Coronary artery (tissue), 2 donors: ENCODE data around the gene CARMIL1.

Source experiments
- DNase-seq: peaks from one replicate; pipeline ENCODE4 v3.0.0-alpha.2; 2017; ENCODE audit warnings: low spot score
- H3K27ac ChIP-seq, 2 donors: fragments of 200-600 bp; sonication (generic); one replicate each; pipeline ENCODE4 v1.5.1; 2016 to 2019
- H3K4me3 ChIP-seq: fragments of 200-600 bp; sonication (generic); 2 replicates; pipeline ENCODE4 v1.5.1; 2016; ENCODE audit warnings: mild to moderate bottlenecking, moderate library complexity
- CTCF ChIP-seq: fragments of 200-600 bp; sonication (generic); IDR thresholded peaks from one replicate; pipeline ENCODE4 v1.5.1; 2019; ENCODE audit warnings: antibody characterized with exemption

CARMIL1 gene

GRCh38 chr6:25431306-25431974, 152.3 kb downstream of the CARMIL1 start:
- DNase-seq, result no peak
- TF ChIP-seq CTCF, result no peak
- Histone ChIP-seq H3K4me3 (no peak overlapping the region), H3K27ac (no peak overlapping the region)

- H3K4me3 ChIP-seq, result no peak overlapping the region
- no peak for DNase-seq
- H3K27ac ChIP-seq, result no peak overlapping the region
- no peak for TF ChIP-seq CTCF
These were observed 152.8 kb downstream of the CARMIL1 start for GRCh38 chr6:25431975-25432307.

- H3K27ac ChIP-seq, result no peak overlapping the region
- no peak for TF ChIP-seq CTCF
- no peak overlapping the region for H3K4me3 ChIP-seq
- DNase-seq, result no peak
These were observed 155.7 kb downstream of the CARMIL1 start for GRCh38 chr6:25434921-25435320.

GRCh38 chr6:25435416-25435985, 156.3 kb downstream of the CARMIL1 start:
- Histone ChIP-seq H3K27ac (no peak overlapping the region), H3K4me3 (no peak overlapping the region)
- no peak for TF ChIP-seq CTCF
- no peak for DNase-seq

- no peak overlapping the region for H3K4me3 ChIP-seq
- H3K27ac ChIP-seq, result no peak overlapping the region
- DNase-seq, result no peak
- TF ChIP-seq CTCF, result no peak
These were observed 157.6 kb downstream of the CARMIL1 start for GRCh38 chr6:25436760-25437159.

- H3K27ac ChIP-seq, result no peak overlapping the region
- no peak for DNase-seq
- no peak for TF ChIP-seq CTCF
- no peak overlapping the region for H3K4me3 ChIP-seq
These were observed 160.2 kb downstream of the CARMIL1 start for GRCh38 chr6:25439368-25439767.

GRCh38 chr6:25441663-25442270, 162.6 kb downstream of the CARMIL1 start:
- Histone ChIP-seq H3K4me3 (no peak overlapping the region), H3K27ac (no peak overlapping the region)
- no peak for TF ChIP-seq CTCF
- DNase-seq, result no peak
